K562 (cell line): ENCODE measurements around the gene DGCR2. TPM values are rescaled to one million over a fixed set of nuclear protein-coding genes. Genes with fewer than 3 reads are reported as not detected.

Experiments used
- ATAC-seq: fragments of 200-7000 bp; cut with Tn5 transposase; 3 replicates; pipeline ENCODE4 v1.9.1; 2020; ENCODE audit warnings: moderate library complexity
- BruUV-seq: library from RNA; stranded (reverse); fragments of 400-500 nt; replicated peaks from 2 replicates; lab custom pipeline; 2021; lab: Mats Ljungman, UMichigan
- CTCF ChIA-PET: fragments of 300-600 bp; formaldehyde crosslinking; extraction: SDS; loops from one replicate; lab custom pipeline; 2021; ENCODE audit warnings: low intra/inter-chr PET ratio; lab: Yijun Ruan, JAX
- POLR2A ChIA-PET: fragments of 300-600, 350-650 bp; sonication (Branson Sonifier 250); formaldehyde crosslinking; extraction: SDS; loops from one replicate; lab custom pipeline; 2021; ENCODE audit warnings: antibody characterized with exemption, inconsistent platforms; lab: Yijun Ruan, JAX
- DNase-seq, 4 experiments: peaks; one replicate each; pipeline versions ENCODE4 v3.0.0 to v3.0.0-alpha.2; 2011 to 2018; ENCODE audit warnings: low spot score in 3 of 4, mixed read lengths in 3 of 4; ENCODE audit errors: extremely low read depth in 1 of 4
- FAIRE-seq: peaks from 2 replicates; lab custom pipeline; 2011; peaks lifted over from hg19 to GRCh38; lab: Jason Lieb, UNC
- H2AFZ ChIP-seq: 2 replicates; pipeline ENCODE4 v1.6.0; 2011; ENCODE audit warnings: low read depth, low read length, control low read depth, inconsistent platforms
- H3K27ac ChIP-seq: fragments of 200-600 bp; 3 replicates; pipeline ENCODE4 v1.8.0; 2011; ENCODE audit warnings: low read depth, mild to moderate bottlenecking, control low read depth, inconsistent platforms, low read length, moderate library complexity, mixed read lengths; ENCODE audit errors: extremely low read depth
- H3K27me3 ChIP-seq, 2 experiments: fragments of 300-600 bp in 1 of 2; 2 replicates in 1 of 2; 3 replicates in 1 of 2; pipeline versions ENCODE4 v1.6.0 to v1.8.0; 2011; ENCODE audit warnings: inconsistent platforms in 2 of 2, low read length in 2 of 2, mild to moderate bottlenecking in 1 of 2, mixed read lengths in 1 of 2, moderate library complexity in 1 of 2; ENCODE audit not compliant: control insufficient read depth in 2 of 2, insufficient read depth in 2 of 2
- H3K36me3 ChIP-seq: fragments of 300-600 bp; 3 replicates; pipeline ENCODE4 v1.8.0; 2011; ENCODE audit warnings: mild to moderate bottlenecking, low read length, inconsistent platforms; ENCODE audit not compliant: control insufficient read depth, insufficient read depth
- H3K4me1 ChIP-seq, 2 experiments: fragments of 200-600 bp in 1 of 2; replicated peaks in 1 of 2; 2 replicates in 1 of 2; 3 replicates in 1 of 2; pipeline versions ENCODE4 v1.5.1 to v1.8.0; 2011; ENCODE audit warnings: inconsistent platforms in 2 of 2, low read length in 2 of 2, mild to moderate bottlenecking in 1 of 2, mixed read lengths in 1 of 2, moderate library complexity in 1 of 2; ENCODE audit not compliant: control insufficient read depth in 2 of 2, insufficient read depth in 2 of 2
- H3K4me2 ChIP-seq: 2 replicates; pipeline ENCODE4 v1.6.1; 2011; ENCODE audit warnings: low read length, control low read depth, inconsistent platforms, mixed read lengths; ENCODE audit not compliant: insufficient read depth
- H3K4me3 ChIP-seq: fragments of 200-600 bp; sonication (generic), shearing (Covaris generic); 2 replicates; pipeline ENCODE4 v1.5.1; 2016; ENCODE audit warnings: control low read depth, inconsistent platforms
- H3K79me2 ChIP-seq: fragments of 200-600 bp; 3 replicates; pipeline ENCODE4 v1.8.0; 2011; ENCODE audit warnings: low read length, inconsistent platforms; ENCODE audit not compliant: control insufficient read depth, insufficient read depth
- H3K9ac ChIP-seq, 2 experiments: 2 replicates each; pipeline versions ENCODE4 v1.6.0 to v1.6.1; 2011; ENCODE audit warnings: low read depth in 2 of 2, low read length in 2 of 2, control low read depth in 1 of 2, inconsistent platforms in 1 of 2, mild to moderate bottlenecking in 1 of 2, mixed read lengths in 1 of 2; ENCODE audit not compliant: insufficient read depth in 1 of 2
- H3K9me1 ChIP-seq: one replicate; pipeline ENCODE4 v1.6.0; 2011; ENCODE audit warnings: inconsistent platforms, mild to moderate bottlenecking, low read length, moderate library complexity; ENCODE audit not compliant: control insufficient read depth, insufficient read depth
- H3K9me3 ChIP-seq: replicated peaks from 2 replicates; pipeline ENCODE4 v1.5.1; 2011; ENCODE audit warnings: low read depth, low read length, inconsistent platforms; ENCODE audit not compliant: control insufficient read depth, insufficient read depth
- H4K20me1 ChIP-seq: replicated peaks from 2 replicates; pipeline ENCODE4 v1.6.1; 2011; ENCODE audit warnings: low read length, inconsistent platforms, mixed read lengths; ENCODE audit not compliant: control insufficient read depth, insufficient read depth
- BHLHE40 ChIP-seq: IDR thresholded peaks from 2 replicates; pipeline ENCODE4 v1.6.1; 2011; ENCODE audit warnings: low read length, improper control_type of control experiment
- CBFA2T2 ChIP-seq: fragments of 450-650 bp; conservative IDR thresholded peaks from 2 replicates; pipeline ENCODE4 v1.6.1; 2017; ENCODE audit warnings: mild to moderate bottlenecking
- RAD51 ChIP-seq: fragments of 450-650 bp; IDR thresholded peaks from 2 replicates; pipeline ENCODE4 v1.7.1; 2016; ENCODE audit warnings: low read depth, mild to moderate bottlenecking, borderline replicate concordance
- TBL1XR1 ChIP-seq, 2 experiments: IDR thresholded peaks; 2 replicates each; pipeline ENCODE4 v1.6.1; 2012; ENCODE audit warnings: improper control_type of control experiment in 2 of 2, low read length in 2 of 2, mild to moderate bottlenecking in 1 of 2
- TOE1 ChIP-seq, 2 experiments: fragments of 450-650 bp in 1 of 2; sonication (generic) in 1 of 2; formaldehyde crosslinking in 1 of 2; IDR thresholded peaks; 2 replicates each; pipeline versions ENCODE4 v1.7.1 to v1.8.0; 2016 to 2022; ENCODE audit warnings: borderline replicate concordance in 2 of 2, mild to moderate bottlenecking in 2 of 2, antibody characterized with exemption in 1 of 2, inconsistent platforms in 1 of 2, low read depth in 1 of 2, missing genetic modification reagents in 1 of 2, moderate library complexity in 1 of 2
- ZNF174 ChIP-seq: fragments of 250-450 bp; sonication (Bioruptor Pico); IDR thresholded peaks from 2 replicates; pipeline ENCODE4 v1.4.0; 2020; ENCODE audit warnings: mild to moderate bottlenecking
- WGBS: fragments of 100-300 bp; shearing (Covaris generic); methylation state at CpG from one replicate; pipeline ENCODE4 v1.1.6; 2016; ENCODE audit warnings: low coverage, mixed read lengths; ENCODE audit not compliant: insufficient coverage; ENCODE audit errors: missing lambda C conversion rate; 5-methylcytosine and 5-hydroxymethylcytosine counted together
- in situ Hi-C: fragments of 300-500 bp; cut with MboI; formaldehyde crosslinking; loops from 4 replicates; pipeline ENCODE4 v1.15.0; 2018; ENCODE audit warnings: inconsistent platforms, mixed read lengths
- intact Hi-C: fragments of 100-400 bp; cut with micrococcal nuclease; formaldehyde crosslinking; loops from 2 replicates; pipeline ENCODE4 v1.14.2; 2022
- polyA plus RNA-seq, 8 experiments: library from polyadenylated mRNA; depleted of rRNA in 4 of 8; stranded (reverse) in 5 of 8; unstranded in 3 of 8; fragments of >200 nt; fragmentation: Nextera tagmentation in 2 of 8; fragmentation: Illumina TruSeq in 1 of 8; extraction: Ambion mirVana in 2 of 8; extraction: Trizol in 1 of 8; gene quantifications; 2 replicates each; pipeline versions ENCODE4 v1.2.1 to v1.2.3, GENCODE V29; 2011 to 2014; ENCODE audit warnings: inconsistent platforms in 1 of 8, missing spikeins in 1 of 8
- total RNA-seq, 7 experiments: library from RNA; depleted of rRNA in 6 of 7; stranded (reverse); fragments of >200 nt in 6 of 7; fragmentation: Illumina TruSeq in 2 of 7; extraction: Trizol in 2 of 7; gene quantifications; 2 replicates each; pipeline versions ENCODE4 v1.2.1 to v1.2.3, GENCODE V29; 2011 to 2021; ENCODE audit warnings: low replicate concordance in 1 of 7
- TF ChIP-seq, protein P1 (sequence below): sonication (generic); formaldehyde crosslinking; IDR thresholded peaks from 2 replicates; pipeline ENCODE4 v1.5.0; 2020; ENCODE audit warnings: missing genetic modification reagents
- TF ChIP-seq, protein P2 (sequence below): fragments of 450-650 bp; formaldehyde crosslinking; IDR thresholded peaks from 2 replicates; pipeline ENCODE4 v1.4.0; 2020; ENCODE audit warnings: mild to moderate bottlenecking, mixed read lengths

DGCR2 gene
- total and polyA plus RNA-seq, 9 of the 15 experiments (the other 6 are each of a cell fraction or from before 2014, with no cell fraction given), result 0.69 to 101 (median 56.4) TPM

DNA sequence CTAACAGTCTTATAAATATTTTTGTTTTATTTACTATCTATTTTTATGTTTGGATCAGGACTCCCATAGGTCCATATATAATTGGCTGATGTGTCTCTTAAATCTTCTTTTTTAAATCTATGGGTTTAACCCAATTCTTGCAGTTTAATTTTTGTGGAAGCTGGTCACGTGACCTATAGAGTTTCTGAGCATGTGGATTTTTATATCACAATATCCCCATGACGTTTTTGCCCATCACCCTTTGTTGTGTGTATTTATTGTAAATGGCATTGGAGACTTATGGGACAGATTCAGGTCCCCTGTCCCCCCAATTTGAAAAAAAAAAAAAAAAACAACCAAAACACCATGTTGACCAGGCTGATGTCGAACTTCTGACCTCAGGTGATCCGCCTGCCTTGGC, 107.3 kb downstream of the DGCR2 start:
- BruUV-seq, result no TSS peak
- H4K20me1 ChIP-seq, result peaks cover 24% of the 10 kb centered on the region; the same call in 1 of the 2 replicates
- no peak overlapping the region for H3K4me3 ChIP-seq
- ChIA-PET CTCF (interaction anchor here (0.6 to 0.8 kb wide), 2 partner anchors 14 to 17 kb away, joined by 3 read pairs; no protein-coding TSS in a partner anchor), POLR2A (no interaction called here)
- ATAC-seq, result no peak
- in situ Hi-C loops, result no loop called here
- 1% methylated on average over 4 of the region's 4 CpGs for WGBS
- TF ChIP-seq BHLHE40, result peak; percentile 52; the same call in 1 of the 2 replicates
- TF ChIP-seq, protein P1, sequence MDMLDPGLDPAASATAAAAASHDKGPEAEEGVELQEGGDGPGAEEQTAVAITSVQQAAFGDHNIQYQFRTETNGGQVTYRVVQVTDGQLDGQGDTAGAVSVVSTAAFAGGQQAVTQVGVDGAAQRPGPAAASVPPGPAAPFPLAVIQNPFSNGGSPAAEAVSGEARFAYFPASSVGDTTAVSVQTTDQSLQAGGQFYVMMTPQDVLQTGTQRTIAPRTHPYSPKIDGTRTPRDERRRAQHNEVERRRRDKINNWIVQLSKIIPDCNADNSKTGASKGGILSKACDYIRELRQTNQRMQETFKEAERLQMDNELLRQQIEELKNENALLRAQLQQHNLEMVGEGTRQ (CRISPR knock-in tag), result peak; percentile 71
- no peak for TF ChIP-seq TBL1XR1 (IDR thresholded peaks at IDR 0.05; ENCODE audit: low read length in 2 of 2)
- TF ChIP-seq RAD51, result peak; percentile 96
- TF ChIP-seq, protein P2, sequence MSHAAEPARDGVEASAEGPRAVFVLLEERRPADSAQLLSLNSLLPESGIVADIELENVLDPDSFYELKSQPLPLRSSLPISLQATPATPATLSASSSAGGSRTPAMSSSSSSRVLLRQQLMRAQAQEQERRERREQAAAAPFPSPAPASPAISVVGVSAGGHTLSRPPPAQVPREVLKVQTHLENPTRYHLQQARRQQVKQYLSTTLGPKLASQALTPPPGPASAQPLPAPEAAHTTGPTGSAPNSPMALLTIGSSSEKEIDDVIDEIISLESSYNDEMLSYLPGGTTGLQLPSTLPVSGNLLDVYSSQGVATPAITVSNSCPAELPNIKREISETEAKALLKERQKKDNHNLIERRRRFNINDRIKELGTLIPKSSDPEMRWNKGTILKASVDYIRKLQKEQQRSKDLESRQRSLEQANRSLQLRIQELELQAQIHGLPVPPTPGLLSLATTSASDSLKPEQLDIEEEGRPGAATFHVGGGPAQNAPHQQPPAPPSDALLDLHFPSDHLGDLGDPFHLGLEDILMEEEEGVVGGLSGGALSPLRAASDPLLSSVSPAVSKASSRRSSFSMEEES (CRISPR knock-in tag), result peak; percentile 97
- TF ChIP-seq ZNF174 (CRISPR knock-in tag), result no peak
- TF ChIP-seq CBFA2T2, result peak; percentile 80
- TF ChIP-seq TOE1 (IDR thresholded peaks at IDR 0.05; ENCODE audit: borderline replicate concordance), result peak; percentile 94
- no peak for TF ChIP-seq TOE1 (CRISPR knock-in tag; IDR thresholded peaks at IDR 0.05; ENCODE audit: borderline replicate concordance, low read depth)
- H3K4me2 ChIP-seq, result no peak overlapping the region
- intact Hi-C loops, result no loop called here
- no peak overlapping the region for H3K9ac ChIP-seq
- H3K9me3 ChIP-seq, result no peaks in the 10 kb centered on the region
- peaks cover 44 to 58% of the 10 kb centered on the region in 2 experiments for H3K27me3 ChIP-seq
- H3K27ac ChIP-seq, result no peak overlapping the region
- DNase-seq, result peak in 1 of 4 experiments; percentile 28
- H3K36me3 ChIP-seq, result no peaks in the 10 kb centered on the region
- no peaks in the 10 kb centered on the region for H3K9me1 ChIP-seq
- no peaks in the 10 kb centered on the region for H3K79me2 ChIP-seq
- FAIRE-seq, result no peak
- no peak overlapping the region for H2AFZ ChIP-seq
- no peaks in the 10 kb centered on the region; a peak in 1 of 5 replicates for H3K4me1 ChIP-seq
